GM18951 (cell line): Measurements from ENCODE around the gene FAAP100.

Experiments
- POLR2A ChIP-seq: IDR thresholded peaks from 4 replicates; pipeline ENCODE4 v1.6.1; 2011; ENCODE audit warnings: mild to moderate bottlenecking; ENCODE audit not compliant: insufficient read length, insufficient read depth; ENCODE audit errors: extremely low read depth
- in situ Hi-C: fragments of 300-500 bp; cut with MboI; formaldehyde crosslinking; loops from one replicate; pipeline ENCODE4 v1.12.0; 2022; ENCODE audit warnings: low sequenced_read_pairs, mixed read lengths, inconsistent platforms; ENCODE audit not compliant: unreplicated experiment

FAAP100 gene

DNA sequence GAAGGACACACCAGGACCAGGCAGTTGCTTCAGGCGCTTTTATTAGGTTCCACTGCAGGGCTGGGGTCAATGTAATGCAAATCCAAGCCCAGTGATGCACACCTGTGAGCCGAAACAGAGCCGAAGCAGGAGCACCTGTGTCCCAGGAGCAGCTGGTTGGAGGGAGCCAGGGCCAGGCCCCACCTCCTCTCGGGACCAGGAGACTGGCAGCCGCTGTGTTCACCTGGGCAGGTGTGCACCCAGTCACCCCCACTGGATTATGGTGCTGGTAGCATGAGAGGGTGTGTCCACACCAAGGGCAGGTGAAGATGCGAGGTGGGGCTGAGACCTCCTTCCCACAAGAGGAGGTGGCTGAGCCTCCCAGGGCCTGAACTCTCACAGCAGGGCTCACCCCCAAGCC, 4.7 kb upstream of the FAAP100 start:
- no peak for TF ChIP-seq POLR2A
- in situ Hi-C loops: no loop called here

DNA sequence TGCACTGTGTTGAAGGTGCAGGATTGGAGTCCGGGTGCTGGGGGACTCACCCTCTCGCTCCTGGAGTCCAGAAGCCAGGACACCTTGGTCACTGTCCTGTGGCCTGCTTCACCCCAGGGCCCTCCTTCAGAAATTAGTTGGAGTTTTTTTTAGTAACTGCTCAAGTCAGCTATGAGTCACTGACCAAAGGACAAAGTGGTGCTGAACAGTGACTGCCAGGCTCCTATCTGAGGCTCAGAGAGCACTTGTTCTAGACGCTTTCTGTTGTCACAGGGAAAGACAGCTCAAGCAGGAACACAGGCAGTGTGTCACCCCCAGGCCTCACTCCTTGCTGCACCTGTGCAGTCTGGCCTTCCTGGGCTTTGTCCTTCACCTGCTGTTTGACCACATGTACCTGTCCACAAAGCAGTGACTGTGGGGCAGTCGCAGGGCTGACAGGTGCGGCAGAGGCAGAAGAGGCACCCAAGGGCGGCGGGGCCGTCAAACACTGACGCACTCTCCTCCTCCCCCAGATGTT, 4.1 kb upstream of the FAAP100 start:
- TF ChIP-seq POLR2A: no peak
- in situ Hi-C loops: no loop called here

DNA sequence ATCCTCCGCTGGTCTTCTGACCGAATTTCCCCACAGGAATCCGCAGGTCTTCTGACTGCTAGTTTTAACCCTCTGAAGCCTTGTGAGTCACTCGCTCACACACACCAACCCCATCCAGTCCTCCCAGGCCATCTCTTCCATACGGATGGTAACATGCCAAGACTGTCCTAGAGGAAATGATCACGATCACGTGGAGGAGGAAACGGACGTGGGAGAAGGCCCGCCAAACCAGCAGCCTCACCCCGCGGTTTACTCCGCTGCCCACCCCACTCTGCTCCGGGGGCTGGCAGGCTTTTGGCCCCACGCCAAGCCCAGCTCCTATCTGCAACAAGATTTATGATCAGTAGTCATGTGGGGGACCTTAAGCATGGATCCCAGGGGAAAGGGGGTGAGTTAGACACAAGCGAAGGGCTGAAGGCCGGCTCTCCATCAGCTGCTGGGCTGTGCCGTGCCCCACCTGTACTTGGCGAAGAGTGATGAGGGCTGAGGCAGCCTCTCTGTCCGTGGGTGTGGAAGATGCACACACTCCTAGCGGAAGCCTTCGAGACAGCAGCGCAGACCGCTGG, 1.5 kb upstream of the FAAP100 start:
- no peak for TF ChIP-seq POLR2A
- in situ Hi-C loops: no loop called here

DNA sequence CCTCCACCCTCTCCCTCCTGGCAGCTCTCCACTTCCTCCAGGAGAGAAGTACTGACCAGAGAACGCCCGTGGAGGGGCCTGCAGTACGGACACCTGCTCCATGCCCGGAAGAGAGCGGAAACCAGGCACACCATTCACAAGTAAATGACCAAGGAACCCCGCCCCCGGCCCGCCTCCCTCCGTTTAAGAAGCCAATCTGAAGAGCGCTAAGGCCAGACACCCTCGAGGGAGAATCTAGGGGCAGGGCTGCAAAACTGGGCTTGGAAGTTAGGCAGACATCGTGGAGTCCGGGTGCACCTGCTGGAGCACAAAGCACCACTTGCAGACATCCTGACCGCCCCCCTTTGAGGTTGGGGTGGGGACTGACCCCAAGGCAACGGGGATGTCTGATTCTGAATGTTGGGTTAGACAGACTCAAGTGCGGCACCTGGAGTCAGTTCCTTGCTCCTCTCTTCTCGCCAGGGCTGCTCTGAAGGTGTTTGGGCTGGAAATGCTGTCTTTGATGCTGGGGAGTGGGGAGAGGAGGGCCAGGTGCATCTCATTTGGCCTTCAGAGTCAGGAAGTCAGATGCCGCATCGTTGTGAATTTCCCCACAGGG, 964 bp upstream of the FAAP100 start:
- in situ Hi-C loops: no loop called here
- peak; percentile 59 for TF ChIP-seq POLR2A

DNA sequence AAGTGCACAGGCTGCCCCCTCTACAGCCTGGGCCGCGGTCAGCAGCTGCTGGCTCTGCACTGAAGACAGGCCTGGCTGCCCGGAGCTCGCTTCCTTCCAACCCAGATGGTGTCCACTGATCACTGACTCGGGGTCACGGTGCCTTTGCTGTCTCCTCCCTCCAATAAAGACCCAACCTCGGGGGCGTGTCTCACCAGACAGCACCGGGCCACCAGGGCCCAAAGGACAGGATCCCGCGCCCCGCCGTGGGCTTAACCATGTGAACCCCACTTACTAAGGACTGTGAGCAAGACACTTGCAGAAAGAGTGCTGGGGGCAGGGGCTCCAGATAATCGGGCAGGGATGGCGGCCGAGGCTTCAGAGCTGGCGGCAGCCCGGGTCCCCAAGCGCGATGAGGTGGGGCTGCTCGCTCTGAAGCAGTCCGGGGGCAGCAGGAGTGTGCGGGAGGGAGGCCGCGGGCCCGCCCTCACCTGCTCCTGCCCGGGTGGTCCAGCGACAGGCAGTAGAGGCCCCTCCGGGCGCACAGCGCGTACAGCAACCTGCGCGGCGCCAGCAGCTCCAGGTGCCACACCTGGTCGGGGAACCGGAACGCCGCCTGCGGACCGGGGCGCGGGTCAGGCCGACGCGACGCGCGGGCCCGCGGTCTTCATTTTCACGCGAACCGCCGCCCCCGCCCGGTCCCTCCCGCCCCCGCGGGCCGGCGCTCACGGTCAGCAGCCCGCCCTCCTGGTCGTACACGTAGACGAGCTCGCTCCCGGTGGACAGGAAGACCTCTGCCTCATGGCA, 502 bp downstream of the FAAP100 start:
- in situ Hi-C loops: no loop called here
- no peak for TF ChIP-seq POLR2A

DNA sequence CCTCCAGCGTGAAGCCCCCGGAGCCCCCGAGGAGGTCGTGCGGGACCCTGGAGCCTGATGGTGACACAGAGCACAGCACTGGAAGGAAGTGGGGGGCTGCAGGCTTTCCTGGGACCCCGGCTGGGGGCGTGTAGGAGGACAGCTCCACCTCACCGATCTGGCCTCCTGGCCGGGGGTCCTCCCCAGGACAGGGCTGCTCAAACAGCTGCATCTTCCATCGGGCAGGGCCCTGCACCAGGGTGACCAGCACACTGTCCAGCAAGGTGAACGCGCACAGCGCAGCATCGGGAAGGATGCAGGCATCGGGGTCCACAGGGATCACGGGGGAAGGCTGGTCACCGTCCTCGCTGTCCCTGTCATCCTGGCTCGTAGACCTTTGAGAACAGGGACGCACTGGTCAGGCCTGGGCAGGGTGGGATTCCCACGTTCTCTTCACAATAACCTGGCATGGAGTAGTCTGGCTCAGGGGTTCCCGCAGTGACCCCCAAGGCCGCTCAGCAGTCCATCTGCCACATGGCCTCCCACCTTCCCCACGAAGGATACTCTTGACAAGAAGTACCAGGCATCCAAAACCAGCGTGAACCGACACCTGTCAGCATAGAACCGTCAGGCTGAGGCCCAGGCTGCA, 1.2 kb downstream of the FAAP100 start:
- in situ Hi-C loops: no loop called here
- TF ChIP-seq POLR2A: no peak

DNA sequence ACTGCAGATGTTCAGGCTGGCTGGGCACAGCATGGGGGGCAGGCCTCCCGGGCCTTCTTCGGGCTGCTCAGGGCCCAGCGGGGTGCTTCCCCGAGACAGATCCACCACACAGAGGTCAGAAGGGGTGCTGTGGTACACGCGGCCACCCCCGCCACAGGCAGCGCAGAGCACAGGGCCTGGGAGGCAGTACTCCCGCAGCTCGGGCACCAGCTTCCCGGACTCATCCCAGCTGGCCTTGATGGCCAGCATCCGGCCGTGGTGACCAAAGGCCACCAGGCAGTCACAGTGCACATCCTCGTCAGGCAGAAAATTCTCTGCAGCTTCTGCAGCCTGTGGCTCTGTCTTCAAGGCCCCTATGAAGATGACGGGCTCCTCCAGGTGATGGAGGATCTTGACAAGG, 1.9 kb downstream of the FAAP100 start:
- in situ Hi-C loops: no loop called here
- TF ChIP-seq POLR2A: no peak

DNA sequence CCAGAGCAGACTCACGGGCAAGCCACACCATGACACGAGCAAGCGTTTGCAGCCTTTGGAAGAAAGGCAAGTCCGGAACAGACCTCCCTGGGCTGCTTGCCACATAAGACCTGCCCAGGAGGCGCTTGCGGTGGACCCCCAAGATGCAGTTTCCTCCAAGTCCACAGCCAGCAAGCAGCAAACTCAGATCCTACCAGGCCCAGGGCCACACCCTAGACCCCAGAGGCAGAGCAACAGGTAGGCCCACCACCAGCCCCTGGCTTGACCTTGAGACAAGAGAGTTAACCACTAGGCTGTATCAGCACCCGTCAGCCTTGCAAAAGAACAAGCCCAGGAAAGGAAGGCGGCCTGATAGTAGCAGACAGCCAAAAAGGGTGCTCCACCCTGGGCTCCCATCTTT, 2.3 kb downstream of the FAAP100 start:
- no peak for TF ChIP-seq POLR2A
- in situ Hi-C loops: no loop called here

DNA sequence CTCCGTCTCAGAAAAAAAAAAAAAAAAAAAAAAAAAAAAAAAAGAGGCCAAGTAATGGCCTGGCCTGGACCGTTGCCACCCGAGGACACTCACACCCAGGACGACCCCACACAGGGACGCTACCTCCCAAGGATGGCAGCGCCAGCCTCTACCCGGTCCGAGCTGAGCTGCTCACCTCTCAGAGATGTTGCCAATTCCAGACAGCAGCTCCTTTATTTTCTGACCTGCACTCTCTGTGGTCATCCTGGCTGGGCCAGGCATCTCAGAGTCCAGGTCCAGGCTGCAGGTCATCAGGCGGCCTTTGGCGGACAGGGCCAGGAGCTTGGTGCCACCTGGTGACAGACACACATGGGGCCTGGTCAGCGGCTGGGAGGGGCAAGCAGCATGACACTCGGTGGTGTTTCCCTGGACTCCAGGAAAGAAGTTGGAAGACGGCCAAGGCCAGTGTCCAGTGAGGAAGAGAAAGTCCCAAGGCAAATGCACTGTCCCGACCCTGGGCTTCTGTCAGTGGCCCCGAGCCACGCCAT, 3.1 kb downstream of the FAAP100 start:
- in situ Hi-C loops: no loop called here
- no peak for TF ChIP-seq POLR2A

DNA sequence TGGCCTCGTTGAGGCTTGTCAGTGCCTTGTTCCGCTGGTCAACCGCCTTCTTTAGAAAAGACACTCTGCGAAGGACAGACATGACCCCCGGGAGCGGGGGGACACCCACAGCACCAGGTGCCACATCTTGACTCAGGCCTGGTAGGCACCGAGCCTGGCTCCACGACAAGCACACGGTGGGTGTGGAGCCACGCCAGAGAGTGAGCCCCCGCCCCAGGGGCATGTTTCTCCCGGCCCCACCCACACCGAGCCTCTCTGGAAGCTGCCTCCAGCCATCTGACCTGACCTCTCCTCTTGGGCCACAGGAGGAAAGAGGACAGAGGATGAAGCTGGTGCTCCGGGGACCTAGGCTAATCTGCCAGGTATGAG, 4.6 kb downstream of the FAAP100 start:
- no peak for TF ChIP-seq POLR2A
- in situ Hi-C loops: no loop called here

DNA sequence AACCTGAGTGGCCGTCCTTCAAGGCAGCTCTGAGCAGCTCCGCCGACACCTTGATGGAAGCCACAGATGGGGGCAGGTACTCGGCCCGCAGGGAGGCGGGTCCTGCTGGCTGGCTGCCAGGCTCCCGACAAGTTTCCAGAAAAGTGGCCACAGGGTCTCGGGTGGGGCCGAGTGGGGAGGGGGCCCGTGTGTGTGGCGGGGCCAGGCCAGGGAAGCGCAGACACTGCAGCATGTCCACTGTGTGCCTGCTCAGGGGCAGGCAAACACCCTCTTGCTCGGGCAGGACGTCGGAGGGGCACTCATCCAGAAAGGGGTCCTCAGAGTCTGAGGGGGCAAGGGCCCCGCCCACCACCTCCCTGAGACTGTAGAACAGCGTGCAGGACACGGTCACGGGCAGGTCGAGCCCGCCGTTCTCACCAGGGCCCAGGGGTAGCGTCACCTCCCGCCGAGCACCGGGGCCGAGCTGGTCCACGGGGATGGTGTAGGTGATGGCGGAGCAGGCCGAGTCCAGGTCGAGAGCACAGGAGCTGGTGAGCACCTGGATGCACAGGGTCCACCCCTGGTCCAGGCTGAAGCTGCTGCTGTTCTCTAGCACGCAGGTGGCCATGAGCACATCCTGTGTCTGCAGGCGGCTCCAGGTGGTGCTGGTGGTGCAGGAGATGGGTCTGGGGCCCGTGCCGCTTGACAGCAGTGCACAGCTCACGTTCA, 5.1 kb downstream of the FAAP100 start:
- in situ Hi-C loops: no loop called here
- no peak for TF ChIP-seq POLR2A

DNA sequence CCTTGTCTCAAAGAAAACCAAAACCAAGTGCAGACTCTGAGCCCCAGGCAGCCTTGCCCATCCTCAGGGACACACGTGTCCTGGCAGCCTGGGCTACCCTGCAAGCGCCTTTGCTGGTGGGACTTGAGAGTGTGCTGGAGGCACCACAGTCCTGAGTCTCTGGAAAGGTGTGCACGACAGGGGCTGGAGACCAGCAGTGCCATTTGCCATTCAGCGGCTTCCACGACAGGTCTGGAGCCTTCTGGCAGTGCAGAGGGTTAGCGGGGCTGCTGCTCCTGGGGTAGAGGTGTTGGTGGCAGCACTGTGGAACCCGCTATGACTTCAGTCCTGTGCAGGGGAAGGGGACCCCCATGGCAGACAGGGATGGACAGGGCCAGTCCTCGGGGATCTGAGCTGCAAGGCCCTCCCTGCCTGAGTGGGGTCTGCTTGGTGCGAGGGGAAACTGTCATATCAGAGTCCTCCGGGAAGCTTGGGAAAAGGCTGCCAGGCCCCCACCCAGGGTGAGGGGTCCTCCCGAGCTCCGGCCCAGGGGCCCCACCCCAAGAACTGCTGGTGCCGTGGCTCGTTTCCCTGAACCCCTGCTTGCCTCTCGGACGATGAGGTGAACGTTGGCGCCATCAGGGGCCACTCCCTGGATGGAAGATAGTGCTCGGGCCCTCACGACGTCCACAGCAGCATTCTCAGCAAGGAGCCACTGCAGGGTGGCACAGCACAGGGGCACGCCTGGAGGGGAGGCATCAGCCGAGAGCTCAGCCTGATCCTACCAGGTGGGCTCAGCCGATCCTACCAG, 6.8 kb downstream of the FAAP100 start:
- TF ChIP-seq POLR2A: no peak

More for the DNA sequence above, 6.8 kb downstream of the FAAP100 start:
- in situ Hi-C loops: no loop called here
